Right lobe of liver (tissue), 6 donors: ENCODE data around the gene RACK1. TPM values are rescaled to one million over a fixed set of nuclear protein-coding genes. Genes with fewer than 3 reads are reported as not detected.

Source experiments
- ATAC-seq, 4 donors: fragments of 200-7000 bp; cut with Tn5 transposase; one replicate each; pipeline ENCODE4 v1.9.1; 2020; ENCODE audit warnings: mild to moderate bottlenecking in 4 of 4, moderate library complexity in 4 of 4
- DNase-seq, 3 donors: peaks; one replicate each; pipeline ENCODE4 v3.0.0-alpha.2; 2020
- H3K27ac ChIP-seq, 3 donors: fragments of 200-600 bp; one replicate each; pipeline ENCODE4 v1.8.0; 2022
- H3K27me3 ChIP-seq, 2 donors: fragments of 200-600 bp; one replicate each; pipeline ENCODE4 v1.8.0; 2022
- H3K36me3 ChIP-seq, 4 donors: fragments of 200-600 bp; sonication (generic) in 1 of 4; one replicate each; pipeline versions ENCODE4 v1.5.1 to v1.8.0; 2017 to 2022; ENCODE audit warnings: control low read depth in 1 of 4
- H3K4me1 ChIP-seq, 4 donors: fragments of 200-600 bp; sonication (generic) in 1 of 4; one replicate each; pipeline versions ENCODE4 v1.5.1 to v1.8.0; 2017 to 2022; ENCODE audit warnings: control low read depth in 1 of 4
- H3K4me3 ChIP-seq, 3 donors: fragments of 200-600 bp; one replicate each; pipeline ENCODE4 v1.8.0; 2022
- H3K9me3 ChIP-seq, 4 donors: fragments of 200-600 bp; sonication (generic) in 1 of 4; one replicate each; pipeline versions ENCODE4 v1.5.1 to v1.8.0; 2017 to 2022; ENCODE audit warnings: control low read depth in 1 of 4
- POLR2A ChIP-seq: fragments of 450-650 bp; IDR thresholded peaks from one replicate; pipeline ENCODE4 v1.6.1; 2017; ENCODE audit warnings: antibody characterized with exemption, mild to moderate bottlenecking
- WGBS: methylation state at CpG from one replicate; pipeline ENCODE4 v1.1.6; 2018; ENCODE audit warnings: low coverage, low lambda C conversion rate; ENCODE audit not compliant: insufficient coverage; ENCODE audit errors: missing lambda C conversion rate; 5-methylcytosine and 5-hydroxymethylcytosine counted together
- intact Hi-C, 2 donors: fragments of 100-400 bp; cut with DNase I; formaldehyde crosslinking; loops; one replicate each; pipeline versions ENCODE4 v1.11.2 to v1.14.1; 2022
- total RNA-seq, 6 experiments: library from RNA; depleted of rRNA in 2 of 6; stranded (reverse); fragments of >200 nt in 2 of 6; fragmentation: NEBNext Ultra II Directional in 3 of 6; extraction: Animal tissue kit (Norgen Biotek cat#: 25700) in 3 of 6; gene quantifications; one replicate each; pipeline versions ENCODE4 v1.1.0 to v1.2.4, GENCODE V29; 2016 to 2023
- TF ChIP-seq, protein P1 (sequence below), 4 donors: fragments of 200-600 bp in 3 of 4; fragments of 450-650 bp in 1 of 4; IDR thresholded peaks; one replicate each; pipeline versions ENCODE4 v1.5.1 to v1.8.0; 2016 to 2022; ENCODE audit warnings: antibody characterized with exemption in 4 of 4, mild to moderate bottlenecking in 2 of 4
- donor health status: DM: no; HTN: yes; CAD: no.
- donor health status: DM: no; HTN: no; CAD: no.
- donor health status: DM: no; HTN: no; CAD: no.
- donor health status: DM: no; HTN: yes; CAD: no.
- donor health status: DM: no; HTN: yes; CAD: no.

The RACK1 gene
- total RNA-seq, 6 experiments from 2014 or later: 470 to 1,156 (median 552) TPM

DNA sequence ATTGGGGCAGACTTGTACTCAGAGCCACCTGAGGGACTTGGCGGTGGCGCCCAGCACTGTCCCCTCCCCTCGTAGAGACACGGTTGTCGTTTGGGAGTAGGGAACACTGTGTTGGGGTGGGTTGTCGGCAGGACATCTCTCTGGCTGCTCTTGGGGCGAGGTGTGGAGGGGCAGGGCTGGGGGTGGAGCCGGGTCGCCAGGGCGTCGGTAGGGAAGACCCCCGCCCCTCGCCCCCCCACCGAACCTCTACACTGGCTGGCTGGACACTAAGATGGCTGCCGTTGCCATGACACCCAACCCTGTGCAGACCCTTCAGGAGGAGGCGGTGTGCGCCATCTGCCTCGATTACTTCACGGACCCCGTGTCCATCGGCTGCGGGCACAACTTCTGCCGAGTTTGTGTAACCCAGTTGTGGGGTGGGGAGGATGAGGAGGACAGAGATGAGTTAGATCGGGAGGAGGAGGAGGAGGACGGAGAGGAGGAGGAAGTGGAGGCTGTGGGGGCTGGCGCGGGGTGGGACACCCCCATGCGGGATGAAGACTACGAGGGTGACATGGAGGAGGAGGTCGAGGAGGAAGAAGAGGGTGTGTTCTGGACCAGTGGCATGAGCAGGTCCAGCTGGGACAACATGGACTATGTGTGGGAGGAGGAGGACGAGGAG lies 19.8 kb downstream of the RACK1 start:
- peak overlapping the region; percentile 79 to 98 (median 96) for H3K4me3 ChIP-seq
- peak overlapping the region; percentile 87 to 95 (median 88) for H3K27ac ChIP-seq
- H3K4me1 ChIP-seq: peaks cover 0 to 8% (median 0%) of the 10 kb centered on the region in 4 donors
- TF ChIP-seq, protein P1, sequence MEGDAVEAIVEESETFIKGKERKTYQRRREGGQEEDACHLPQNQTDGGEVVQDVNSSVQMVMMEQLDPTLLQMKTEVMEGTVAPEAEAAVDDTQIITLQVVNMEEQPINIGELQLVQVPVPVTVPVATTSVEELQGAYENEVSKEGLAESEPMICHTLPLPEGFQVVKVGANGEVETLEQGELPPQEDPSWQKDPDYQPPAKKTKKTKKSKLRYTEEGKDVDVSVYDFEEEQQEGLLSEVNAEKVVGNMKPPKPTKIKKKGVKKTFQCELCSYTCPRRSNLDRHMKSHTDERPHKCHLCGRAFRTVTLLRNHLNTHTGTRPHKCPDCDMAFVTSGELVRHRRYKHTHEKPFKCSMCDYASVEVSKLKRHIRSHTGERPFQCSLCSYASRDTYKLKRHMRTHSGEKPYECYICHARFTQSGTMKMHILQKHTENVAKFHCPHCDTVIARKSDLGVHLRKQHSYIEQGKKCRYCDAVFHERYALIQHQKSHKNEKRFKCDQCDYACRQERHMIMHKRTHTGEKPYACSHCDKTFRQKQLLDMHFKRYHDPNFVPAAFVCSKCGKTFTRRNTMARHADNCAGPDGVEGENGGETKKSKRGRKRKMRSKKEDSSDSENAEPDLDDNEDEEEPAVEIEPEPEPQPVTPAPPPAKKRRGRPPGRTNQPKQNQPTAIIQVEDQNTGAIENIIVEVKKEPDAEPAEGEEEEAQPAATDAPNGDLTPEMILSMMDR (IDR thresholded peaks at IDR 0.05): no peak
- peak in 1 of 3 donors; percentile 57 for DNase-seq
- 4% methylated on average over 20 of the region's 31 CpGs for WGBS
- no peak for ATAC-seq
- H3K27me3 ChIP-seq: no peaks in the 10 kb centered on the region
- no peaks in the 10 kb centered on the region for H3K9me3 ChIP-seq
- peaks cover 0 to 7% (median 1%) of the 10 kb centered on the region in 4 donors for H3K36me3 ChIP-seq
- intact Hi-C loops: no loop called here

DNA sequence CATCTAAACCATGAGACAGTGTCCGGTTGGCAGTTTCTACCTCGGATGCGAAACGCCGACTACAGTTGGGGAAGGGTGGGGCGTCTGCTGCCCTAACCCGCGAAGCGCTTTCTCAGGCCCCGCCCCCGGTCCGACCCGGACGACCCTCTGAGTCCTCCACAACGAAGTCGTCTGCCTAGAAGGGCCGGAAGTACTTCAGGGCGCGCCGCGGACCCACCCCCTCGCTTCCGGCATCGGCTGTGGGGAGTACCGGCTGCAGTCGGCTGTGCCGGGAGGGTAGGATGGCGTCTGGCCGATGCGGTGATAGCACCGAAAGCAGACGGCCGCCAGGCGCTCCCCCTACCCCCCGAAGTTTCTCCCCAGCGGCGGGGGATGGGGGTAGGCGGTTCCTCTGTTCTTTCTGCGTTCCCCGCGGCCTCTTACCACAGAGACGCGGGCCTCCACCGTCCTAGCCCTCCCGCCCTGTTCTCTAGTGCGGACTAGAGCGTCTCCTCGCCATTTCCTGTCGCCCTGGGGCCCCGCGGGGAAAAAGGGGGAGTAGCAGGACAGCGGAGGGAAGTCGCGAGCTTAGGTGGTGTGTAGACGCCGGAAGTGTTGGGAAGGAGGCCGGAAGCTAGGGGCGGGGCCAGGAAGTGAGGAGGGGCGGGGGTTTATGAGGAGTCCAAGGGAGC lies 20.5 kb downstream of the RACK1 start, which contains the start of gene TRIM41:
Gene TRIM41, plus strand, starts transcription at position 224 of the 671 bp plus-strand sequence. CDS start 719 bp downstream, outside the sequence.
- 0% methylated on average over 41 of the region's 59 CpGs for WGBS
- H3K27ac ChIP-seq: peak within 1 kb of the TSS; percentile 87 to 95 (median 88)
- intact Hi-C loops: no loop called here

GRCh38 chr5:181222630-181223057 lies 21.1 kb downstream of the RACK1 start:
- Histone ChIP-seq H3K4me1 (peaks cover 0 to 13% (median 2%) of the 10 kb centered on the region in 4 donors), H3K27me3 (no peaks in the 10 kb centered on the region), H3K9me3 (no peaks in the 10 kb centered on the region), H3K27ac (peak overlapping the region; percentile 87 to 95 (median 88)), H3K36me3 (peaks cover 0 to 7% (median 1%) of the 10 kb centered on the region in 4 donors), H3K4me3 (peak overlapping the region; percentile 79 to 98 (median 96))
- DNase-seq (no peak), ATAC-seq (peak in 3 of 4 donors; percentile 1 to 6 (median 3))
- intact Hi-C loops: no loop called here
- WGBS: under 1% methylated on average over 7 of the region's 18 CpGs
- TF ChIP-seq, protein P1 (IDR thresholded peaks at IDR 0.05): peak in 1 of 4 donors; percentile 7
- TF ChIP-seq POLR2A: no peak

More for the DNA sequence above, 20.5 kb downstream of the RACK1 start, which contains the start of gene TRIM41:
- no peaks in the 10 kb centered on the region for H3K27me3 ChIP-seq
- peaks cover 0 to 7% (median 1%) of the 10 kb centered on the region in 4 donors for H3K36me3 ChIP-seq
- TF ChIP-seq POLR2A: peak; percentile 94
- TF ChIP-seq, protein P1 (IDR thresholded peaks at IDR 0.05): peak in 1 of 4 donors; percentile 10
- peaks cover 0 to 8% (median 0%) of the 10 kb centered on the region in 4 donors for H3K4me1 ChIP-seq
- peak; percentile 99 for DNase-seq
- peak within 1 kb of the TSS; percentile 79 to 98 (median 96) for H3K4me3 ChIP-seq
- peak; percentile 81 to 89 (median 84) for ATAC-seq
- H3K9me3 ChIP-seq: no peaks in the 10 kb centered on the region

DNA sequence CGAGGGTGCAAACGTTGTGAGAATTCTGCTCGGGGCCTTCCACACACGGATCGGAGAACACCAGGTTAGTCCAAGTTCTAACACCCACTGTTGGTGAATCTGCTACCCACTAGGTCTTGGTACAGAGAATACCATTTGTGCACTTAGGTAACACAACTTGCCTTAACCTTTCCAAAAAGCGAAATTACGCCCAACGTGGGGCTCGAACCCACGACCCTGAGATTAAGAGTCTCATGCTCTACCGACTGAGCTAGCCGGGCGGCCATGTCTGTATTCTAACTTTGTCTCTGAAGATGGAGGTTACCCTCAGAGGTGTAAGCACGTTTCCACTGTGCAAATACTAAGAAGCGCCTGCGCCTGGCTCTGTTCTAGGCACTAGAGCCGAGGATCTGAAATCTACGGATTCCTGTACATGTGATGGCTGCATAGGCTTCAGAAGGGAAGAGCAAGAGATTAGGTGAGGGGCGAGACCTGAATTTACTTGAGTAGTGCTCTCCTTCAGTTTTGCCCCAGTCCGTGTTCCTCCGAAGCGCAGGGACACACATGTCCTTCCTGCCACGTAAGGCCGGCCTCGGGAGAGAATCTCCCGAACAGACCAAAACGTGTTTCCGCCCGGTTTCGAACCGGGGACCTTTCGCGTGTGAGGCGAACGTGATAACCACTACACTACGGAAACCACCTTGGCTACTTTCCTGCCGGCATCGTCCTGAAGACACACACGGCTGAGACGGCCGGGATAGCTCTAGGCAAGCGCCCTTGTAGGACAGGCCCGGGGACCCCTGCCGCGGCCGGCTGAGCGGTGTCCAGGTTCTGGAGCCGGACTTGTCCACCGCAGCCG lies 21.7 kb downstream of the RACK1 start:
- Histone ChIP-seq H3K27me3 (no peaks in the 10 kb centered on the region), H3K4me1 (peaks cover 0 to 18% (median 5%) of the 10 kb centered on the region in 4 donors), H3K9me3 (no peaks in the 10 kb centered on the region), H3K27ac (peak overlapping the region; percentile 87 to 95 (median 88)), H3K4me3 (peak overlapping the region; percentile 79 to 98 (median 96)), H3K36me3 (peaks cover 0 to 2% (median 0%) of the 10 kb centered on the region in 4 donors)
- ATAC-seq (peak; percentile 62 to 67 (median 63)), DNase-seq (peak; percentile 90 to 95 (median 93))
- WGBS: under 1% methylated on average over 26 of the region's 50 CpGs
- no peak for TF ChIP-seq POLR2A
- TF ChIP-seq, protein P1 (IDR thresholded peaks at IDR 0.05): no peak
- intact Hi-C loops: no loop called here
